Ishikawa (cell line): ENCODE data around the gene SYT1.

Experiments used
- CREB1 ChIP-seq: IDR thresholded peaks from 2 replicates; pipeline ENCODE4 v1.6.1; 2012; ENCODE audit warnings: low read depth
- NFIC ChIP-seq: IDR thresholded peaks from 2 replicates; pipeline ENCODE4 v1.6.1; 2012
- REST ChIP-seq: IDR thresholded peaks from 2 replicates; pipeline ENCODE4 v1.6.1; 2012; ENCODE audit warnings: low read depth, mild to moderate bottlenecking
- TAF1 ChIP-seq: IDR thresholded peaks from 2 replicates; pipeline ENCODE4 v1.6.1; 2012; ENCODE audit warnings: low read depth, mild to moderate bottlenecking
- YY1 ChIP-seq: IDR thresholded peaks from 2 replicates; pipeline ENCODE4 v1.6.1; 2012; ENCODE audit warnings: low read depth

GRCh38 chr12:79143803-79144202 is 279.2 kb downstream of the SYT1 start:
- no peak for TF ChIP-seq REST
- no peak for TF ChIP-seq CREB1
- no peak for TF ChIP-seq NFIC
- TF ChIP-seq YY1, result no peak
- TF ChIP-seq TAF1, result no peak
